SK-N-SH treated with all-trans-retinoic acid at 6 μM for 48 hours (cell line): ENCODE measurements around the gene KRTAP5-6.

ENCODE experiments used
- ZFP3 ChIP-seq: fragments of 250-450 bp; sonication (Bioruptor Pico); IDR thresholded peaks from 2 replicates; pipeline ENCODE4 v1.5.0; 2020; ENCODE audit warnings: mild to moderate bottlenecking, moderate library complexity
- ZFP30 ChIP-seq: fragments of 450-650 bp; formaldehyde crosslinking; IDR thresholded peaks from 2 replicates; pipeline ENCODE4 v1.5.0; 2022; ENCODE audit warnings: mild to moderate bottlenecking, moderate library complexity

GRCh38 chr11:1650034-1650917 is 46.7 kb upstream of the KRTAP5-6 start:
- TF ChIP-seq ZFP3 (CRISPR knock-in tag) = no peak
- no peak for TF ChIP-seq ZFP30 (CRISPR knock-in tag)
